GM21576 (cell line): Measurements from ENCODE around the gene ZNF138.
"Not testable (repeated sequence)": the region's sequence is repeated elsewhere in the genome, so short reads cannot be mapped to it uniquely, and the experiment has no call there.

Experiments
- ATAC-seq: cut with Tn5 transposase; IDR thresholded peaks from one replicate; pipeline ENCODE4 v1.9.1; 2021; ENCODE audit warnings: mild to moderate bottlenecking, moderate library complexity; ENCODE audit not compliant: unreplicated experiment

Gene ZNF138

DNA sequence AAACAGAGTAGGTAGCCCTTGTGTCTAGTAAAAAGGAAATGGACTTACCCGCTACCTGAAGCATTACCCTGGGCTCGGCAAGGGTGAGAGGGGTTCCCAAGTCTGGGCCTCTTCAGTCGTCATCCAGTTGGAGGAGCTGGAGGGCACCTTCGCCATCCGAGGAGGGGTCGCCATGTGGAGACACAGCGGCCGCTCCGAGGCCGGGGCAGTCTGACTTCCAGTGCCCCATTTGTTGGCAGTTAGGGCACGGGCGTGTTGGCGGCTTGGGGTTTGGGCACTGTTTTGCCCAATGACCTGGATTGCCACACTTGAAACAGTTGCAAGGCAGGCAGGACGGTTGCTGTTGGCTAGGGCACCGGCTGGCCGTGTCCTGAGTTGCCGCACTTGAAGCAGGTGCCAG, 43.8 kb downstream of the ZNF138 start:
- ATAC-seq: not testable (repeated sequence)

DNA sequence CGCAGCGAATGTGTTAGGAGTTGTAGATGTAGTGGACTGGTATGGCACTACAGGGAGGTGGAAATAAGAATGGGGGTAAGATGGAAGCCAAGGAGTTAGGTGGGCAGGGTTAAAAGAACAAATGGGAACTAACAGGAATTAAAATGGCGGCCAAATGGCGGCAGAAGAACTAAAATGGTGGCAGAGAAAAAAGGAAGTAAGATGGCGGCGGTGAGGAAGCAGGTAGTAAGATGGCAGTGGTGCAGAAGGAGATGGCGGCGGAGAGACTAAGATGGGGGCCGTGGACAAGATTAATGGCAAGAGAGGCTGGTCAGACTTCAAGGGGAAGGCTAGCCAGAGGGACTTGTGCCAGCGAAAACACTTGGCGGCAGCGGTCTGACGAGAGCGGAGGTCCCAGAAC, 44.5 kb downstream of the ZNF138 start:
- ATAC-seq: no peak

DNA sequence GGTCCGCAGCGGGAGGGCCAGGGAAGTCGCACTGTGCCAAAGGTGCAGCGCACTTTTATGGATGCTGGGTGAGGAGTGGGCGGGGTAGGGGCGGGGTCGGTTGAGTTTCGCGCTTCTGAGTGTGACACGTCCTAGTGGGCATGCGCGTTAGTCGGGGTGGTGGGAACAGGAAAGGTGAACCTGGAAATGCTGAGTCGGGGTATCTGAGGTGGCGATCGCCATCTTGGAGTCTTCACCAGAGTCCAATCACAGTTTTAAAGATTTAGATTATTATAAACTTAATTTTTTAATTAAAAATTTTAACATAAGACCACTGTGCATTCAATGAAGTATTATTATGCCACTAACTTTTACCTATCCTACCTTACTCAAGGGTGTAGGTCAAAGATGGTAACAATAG, 45.7 kb downstream of the ZNF138 start:
- no peak for ATAC-seq

DNA sequence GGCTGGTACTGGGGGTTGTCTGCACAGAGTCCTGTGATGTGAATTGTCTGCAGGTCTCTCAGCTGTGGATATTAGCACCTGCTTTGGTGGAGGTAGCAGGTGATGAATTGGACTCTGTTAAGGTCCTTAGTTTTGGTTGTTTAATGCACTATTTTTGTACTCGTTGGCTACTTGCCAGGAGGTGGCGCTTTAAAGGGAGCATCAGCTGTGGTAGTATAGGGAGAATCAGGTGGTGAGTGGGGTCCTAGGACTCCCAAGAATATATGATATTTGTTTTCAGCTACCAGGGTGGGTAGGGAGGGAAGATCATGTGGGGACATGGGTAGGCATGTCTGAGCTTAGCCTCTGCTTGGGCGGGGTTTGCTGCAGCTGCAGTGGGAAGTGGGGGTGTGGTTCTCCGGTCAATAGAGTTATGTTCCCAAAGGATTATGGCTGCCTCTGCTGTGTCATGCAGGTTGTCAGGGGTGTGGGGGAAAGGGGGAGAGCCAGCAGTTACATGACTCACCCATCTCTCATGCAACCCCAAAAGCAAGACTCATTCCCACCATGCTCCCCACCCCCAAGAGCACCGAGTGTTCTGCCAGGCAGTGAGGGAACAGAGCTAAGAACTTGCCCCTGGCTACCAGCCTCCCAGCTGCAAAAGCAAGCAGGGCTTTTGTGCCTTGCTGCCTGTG, 55.2 kb downstream of the ZNF138 start:
- no peak for ATAC-seq

DNA sequence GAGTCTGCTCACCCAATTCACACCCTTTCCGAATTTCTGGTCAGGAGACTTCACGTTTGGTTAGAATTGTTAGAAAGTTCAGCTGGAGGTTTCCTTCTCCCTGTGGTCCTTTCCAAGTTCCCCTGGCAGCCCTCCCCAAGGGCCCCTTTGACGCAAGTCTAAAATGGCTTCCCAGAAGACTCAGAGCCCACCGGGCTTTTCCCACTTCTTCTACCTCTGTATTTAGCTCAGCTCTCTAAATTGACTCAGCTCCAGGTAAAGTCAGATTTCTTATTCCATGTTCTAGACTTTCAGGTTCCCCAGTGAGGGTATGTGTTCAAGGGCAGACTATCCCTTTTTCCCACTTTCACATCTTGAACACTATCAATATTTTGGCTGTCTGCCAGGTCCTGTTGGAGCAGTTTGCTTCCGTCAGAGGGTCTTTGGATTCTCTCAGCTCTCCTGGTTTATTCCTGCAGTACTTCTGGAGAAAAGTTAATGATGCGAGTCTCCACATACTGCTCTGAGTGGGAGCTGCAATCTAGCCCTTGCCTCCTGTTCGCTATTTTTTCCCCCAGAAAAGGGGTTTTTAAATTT, 55.8 kb downstream of the ZNF138 start:
- ATAC-seq: no peak

DNA sequence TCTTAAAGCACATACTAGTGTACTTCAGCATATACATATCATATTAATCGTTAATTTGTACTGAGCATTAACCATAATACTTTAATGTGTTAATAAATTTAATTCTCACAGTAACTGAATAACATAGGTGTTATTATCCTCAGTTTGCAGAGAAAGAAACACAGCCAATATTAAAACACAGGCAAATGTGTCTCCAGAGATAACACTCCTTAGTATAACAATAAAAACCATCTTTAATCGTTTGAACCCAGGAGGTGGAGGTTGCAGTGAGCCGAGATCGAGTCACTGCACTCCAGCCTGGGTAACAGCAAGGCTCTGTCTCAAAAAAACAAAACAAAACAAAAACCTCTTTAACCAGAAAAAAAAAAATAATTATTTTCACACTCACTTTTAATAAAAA, 59.5 kb downstream of the ZNF138 start:
- no peak for ATAC-seq

DNA sequence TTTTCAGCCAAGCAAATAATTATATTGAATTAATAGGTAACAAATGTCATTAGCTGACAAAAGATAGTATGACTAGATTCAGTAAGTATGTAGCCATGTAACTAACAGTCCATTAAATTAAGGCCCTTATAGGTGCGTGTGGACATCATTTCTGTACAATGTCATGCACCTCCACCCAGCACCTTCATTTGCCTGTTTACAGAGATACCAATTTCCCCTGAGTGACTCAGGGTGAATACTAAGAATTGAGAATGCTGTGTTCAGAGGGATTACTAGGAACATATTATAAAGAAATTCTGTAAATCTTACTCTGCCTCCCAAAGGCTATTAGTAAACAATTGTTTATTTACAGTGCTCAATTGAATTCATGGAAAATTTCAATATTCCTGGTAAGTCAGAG, 60.7 kb downstream of the ZNF138 start:
- no peak for ATAC-seq

DNA sequence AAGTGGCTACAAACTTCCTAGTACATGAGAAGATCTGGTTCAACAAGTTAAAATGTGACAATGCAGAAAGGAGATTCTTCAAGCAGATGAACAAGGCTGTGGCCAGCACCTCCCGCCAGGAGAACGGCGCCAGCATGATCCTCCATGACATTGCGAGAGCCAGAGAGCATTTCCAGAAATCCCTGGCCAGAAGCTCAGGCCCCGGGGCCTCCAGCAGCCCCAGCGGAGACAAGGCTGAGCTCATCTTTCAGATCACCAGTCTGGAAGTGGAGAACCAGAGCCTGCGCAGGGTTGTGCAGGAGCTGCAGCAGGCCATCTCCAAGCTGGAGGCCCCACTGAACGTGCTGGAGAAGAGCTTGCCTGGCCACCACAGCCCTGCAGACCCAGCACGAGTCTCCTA, 68.8 kb downstream of the ZNF138 start:
- ATAC-seq: no peak

DNA sequence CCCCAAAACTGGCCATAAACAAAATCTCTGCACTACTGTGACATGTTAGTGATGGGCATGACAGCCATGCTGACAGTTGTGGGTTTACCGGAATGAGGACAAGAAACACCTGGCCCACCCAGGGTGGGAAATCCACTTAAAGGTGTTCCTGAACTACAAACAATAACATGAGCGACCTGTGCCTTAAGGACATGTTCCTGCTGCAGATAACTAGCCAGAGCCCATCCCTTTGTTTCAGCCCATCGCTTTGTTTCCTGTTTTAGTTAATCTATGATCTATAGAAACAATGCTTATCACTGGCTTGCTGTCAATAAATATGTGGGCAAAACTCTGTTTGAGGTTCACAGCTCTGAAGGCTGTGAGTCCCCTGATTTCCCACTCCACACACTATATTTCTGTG, 69.3 kb downstream of the ZNF138 start:
- ATAC-seq: not testable (repeated sequence)

DNA sequence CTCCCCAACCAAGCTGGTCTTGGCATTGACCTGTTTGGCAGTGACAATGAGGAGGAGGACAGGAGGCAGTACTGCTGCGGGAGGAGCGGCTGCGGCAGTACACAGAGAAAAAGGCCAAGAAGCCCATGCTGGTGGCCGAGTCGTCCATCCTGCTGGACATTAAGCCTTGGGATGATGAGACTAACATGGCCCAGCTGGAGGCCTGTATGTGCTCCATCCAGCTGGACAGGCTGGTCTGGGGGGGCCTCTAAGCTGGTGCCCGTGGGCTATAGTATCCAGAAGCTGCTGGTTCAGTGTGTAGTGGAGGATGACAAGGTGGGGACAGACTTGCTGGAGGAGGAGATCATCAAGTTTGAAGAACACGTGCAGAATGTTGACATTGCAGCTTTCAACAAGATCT, 69.7 kb downstream of the ZNF138 start:
- ATAC-seq: no peak

DNA sequence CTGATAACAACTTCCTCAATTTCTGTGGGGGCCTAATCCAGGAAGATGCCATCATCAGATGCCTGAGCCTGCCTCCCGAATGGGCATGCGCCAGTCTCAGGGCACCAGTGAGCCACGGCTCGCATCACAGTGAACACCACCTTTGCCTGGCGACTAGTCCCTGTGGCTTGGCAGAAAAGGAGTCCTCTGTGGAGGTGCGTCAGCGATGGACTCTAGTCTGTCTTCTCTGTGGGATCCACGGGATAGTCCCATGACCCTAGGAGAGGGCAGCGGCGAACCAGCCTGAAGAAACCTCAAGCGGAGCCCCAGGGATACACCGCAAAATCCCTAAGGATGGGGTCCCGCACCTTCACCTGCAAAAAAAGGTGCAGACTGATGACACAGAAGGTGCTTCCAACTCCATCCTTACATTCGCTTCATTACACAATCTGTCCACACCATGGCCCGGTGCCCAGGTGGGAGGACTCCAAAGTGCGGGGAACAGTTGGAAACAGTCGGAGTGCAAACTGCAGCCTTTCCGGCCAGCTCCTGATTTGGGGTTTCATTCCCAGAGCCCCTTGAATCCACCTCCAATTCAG, 73.7 kb downstream of the ZNF138 start:
- no peak for ATAC-seq

DNA sequence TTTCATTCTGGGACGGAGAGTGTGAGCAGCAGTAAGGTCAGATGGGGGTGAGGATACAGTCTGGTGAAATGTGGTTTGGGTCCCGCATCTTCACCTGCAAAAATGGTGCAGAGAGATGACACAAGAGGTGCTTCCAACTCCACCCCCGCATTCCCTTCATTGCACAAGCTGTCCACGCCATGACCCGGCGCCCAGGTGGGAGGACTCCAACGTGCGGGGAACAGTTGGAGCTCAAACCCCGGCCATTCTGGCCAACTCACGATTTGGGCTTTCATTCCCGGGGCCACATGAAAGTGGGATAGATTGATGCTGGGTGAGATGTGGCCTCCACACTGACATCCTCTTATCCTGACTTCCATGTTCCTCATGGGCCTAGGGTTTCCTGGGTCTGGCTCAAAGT, 74.3 kb downstream of the ZNF138 start:
- ATAC-seq: no peak

DNA sequence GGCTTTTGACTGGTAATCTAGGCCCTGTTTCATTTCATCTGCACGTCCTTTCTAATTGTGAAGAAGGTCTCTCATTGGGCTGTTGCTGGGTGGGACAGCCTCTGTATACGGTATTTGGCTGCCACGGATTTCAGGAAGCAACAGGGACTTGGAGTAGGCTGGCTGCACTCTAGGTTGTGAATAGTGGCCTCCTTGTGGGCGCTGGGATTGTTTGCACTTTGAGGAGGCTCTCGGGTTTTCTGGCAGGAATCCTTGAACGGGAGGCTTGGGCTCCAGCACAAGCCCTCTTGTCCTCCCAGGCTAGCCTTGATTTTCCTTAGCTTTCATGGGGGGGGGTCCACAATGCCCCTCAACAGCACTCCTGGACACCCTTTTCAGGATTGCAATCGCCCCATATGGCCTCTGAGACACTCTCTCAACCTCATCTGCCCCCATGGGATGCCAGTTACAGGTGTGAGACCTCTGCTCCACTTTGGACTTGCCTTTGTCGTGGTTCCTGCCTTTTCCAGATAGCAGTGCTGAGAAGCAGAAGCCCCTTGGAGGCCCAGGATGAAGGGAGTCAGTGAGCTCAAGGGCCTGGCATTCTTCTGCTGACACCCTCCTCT, 75.0 kb downstream of the ZNF138 start:
- ATAC-seq: no peak

DNA sequence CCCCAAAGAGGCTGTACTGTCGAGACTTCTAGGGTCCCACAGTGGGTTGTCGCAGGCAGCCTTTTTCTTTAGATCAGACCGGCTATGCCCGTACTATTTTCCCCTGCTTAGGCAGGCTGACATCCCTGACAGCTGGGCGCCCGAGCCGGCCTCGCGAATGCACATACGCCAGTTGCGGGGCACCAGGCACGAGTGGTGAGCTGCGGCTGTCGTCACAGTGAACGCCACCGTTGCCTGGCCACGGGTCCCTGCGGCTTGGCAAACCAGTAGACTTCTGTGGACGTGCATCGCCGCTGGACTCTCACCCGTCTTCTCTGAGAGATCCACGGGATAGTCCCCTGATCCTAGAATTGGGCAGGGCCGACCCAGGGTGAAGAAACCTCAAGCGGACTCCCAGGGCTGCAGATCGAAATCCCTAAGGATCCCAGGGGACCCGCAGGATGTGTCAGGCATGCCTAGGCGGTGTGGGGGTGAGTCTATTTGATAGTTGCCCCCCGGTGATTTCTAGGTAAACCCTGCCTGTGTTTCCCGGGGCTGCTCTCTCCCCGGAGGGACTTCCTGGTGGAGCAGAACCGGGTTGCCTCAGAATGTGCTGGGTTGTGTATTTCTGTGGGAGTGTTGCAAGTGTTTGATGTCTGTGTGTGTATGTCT, 75.8 kb downstream of the ZNF138 start:
- ATAC-seq: no peak

DNA sequence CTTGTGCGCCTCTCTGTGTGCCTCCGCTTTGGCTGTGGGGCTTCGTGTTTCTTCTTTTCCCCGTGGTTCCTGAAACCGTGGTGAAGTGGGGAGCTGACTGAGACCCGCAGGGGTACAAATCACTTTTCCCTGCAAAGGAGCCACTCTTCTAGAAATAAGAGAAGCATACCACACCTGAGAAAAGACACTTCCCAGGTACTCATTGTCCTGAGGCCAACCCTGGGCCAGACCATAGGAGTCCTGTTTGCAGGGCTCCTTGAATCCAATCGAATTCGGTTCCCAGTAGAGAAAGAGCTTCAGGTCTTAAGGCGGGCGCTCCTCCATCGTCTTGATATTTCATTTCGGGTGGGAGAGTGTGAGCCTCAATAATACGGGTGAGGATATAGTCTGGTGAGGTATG, 76.4 kb downstream of the ZNF138 start:
- ATAC-seq: no peak

DNA sequence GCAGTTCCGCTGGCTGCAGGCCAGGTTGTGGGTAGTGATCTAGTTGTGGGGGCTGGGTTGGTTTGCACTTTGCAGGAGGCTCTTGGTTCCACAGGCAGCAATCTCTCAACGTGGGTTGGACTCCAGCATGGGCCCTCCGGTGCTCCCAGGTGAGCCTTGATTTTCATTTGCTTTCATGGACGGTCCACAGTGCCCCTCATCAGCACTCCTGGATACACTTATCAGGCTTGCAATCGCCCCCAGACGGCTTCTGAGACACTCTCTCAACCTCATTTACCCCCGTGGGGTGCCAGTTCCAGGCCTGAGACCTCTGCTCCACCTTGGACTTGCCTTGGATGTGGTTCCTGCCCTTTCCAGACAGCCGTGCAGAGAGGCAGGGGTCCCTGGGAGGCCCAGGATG, 77.5 kb downstream of the ZNF138 start:
- ATAC-seq: no peak

DNA sequence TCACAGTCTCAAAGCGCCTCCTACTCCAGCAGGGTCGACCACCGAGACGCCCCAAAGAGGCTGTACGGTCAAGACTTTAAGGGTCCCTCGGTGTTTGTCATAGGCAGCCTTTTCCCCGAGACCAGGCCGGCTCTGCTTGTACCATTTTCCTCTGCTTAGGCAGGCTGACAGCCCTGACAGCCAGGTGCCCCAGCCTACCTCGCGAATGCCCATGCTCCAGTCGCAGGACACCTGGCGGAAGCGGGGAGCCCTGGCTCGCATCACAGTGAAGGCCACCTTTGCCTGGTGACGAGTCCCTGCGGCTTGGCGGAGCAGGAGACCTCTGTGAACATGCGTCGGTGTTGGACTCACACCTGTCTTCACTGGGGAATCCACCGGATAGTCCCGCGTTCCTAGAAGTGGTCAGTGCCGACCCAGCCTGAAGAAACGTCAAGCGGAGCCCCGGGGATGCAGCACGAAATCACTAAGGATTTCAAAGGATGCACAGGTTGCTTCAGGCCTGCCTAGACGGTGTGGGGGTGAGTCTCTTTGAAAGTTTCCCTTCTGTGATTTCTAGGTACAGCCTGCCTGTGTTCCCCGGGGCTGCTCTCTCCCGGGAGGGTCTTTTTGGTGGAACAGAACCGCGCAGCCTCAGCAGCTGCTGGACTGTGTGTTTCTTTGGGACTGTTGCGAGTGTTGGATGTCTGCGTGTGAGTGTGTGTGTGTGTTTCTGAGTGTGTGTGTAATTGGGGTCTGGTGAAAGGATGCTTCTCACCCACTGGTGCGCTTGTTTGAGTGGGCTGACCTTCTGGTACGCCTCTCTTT, 78.3 kb downstream of the ZNF138 start:
- no peak for ATAC-seq

DNA sequence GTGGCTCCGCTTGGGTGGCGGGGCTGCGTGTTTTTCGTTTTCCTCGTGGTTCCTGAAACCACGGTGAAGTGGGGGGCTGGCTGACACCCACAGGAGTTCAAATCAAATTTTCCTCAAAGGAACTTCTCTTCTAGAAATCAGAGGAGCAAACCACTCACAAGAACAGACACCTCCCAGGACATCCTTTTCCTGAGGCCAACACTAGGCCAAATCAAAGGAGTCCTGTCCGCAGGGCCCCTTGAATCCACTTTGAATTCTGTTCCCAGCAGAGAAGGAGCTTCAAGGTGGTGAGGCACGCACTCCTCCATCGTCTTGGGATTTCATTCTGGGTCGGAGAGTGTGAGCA, 78.9 kb downstream of the ZNF138 start:
- no peak for ATAC-seq

DNA sequence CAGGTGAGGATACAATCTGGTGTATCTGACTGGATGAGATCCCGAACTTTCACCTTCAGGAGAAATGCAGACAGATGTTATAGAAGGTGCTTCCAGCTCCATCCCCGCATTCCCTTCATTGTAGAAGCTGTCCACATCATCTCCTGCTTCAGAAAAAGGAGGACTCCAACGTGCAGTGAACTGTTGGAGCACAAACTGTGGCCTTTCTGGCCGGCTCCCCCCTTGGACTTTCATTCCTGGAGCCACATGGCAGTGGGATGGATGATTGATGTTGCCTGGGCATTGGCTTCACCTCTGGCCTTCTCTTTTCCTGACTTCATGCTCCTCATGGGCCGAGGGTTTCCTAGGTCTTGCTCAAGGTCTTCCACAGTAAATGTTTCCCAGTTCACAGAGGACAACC, 79.3 kb downstream of the ZNF138 start:
- no peak for ATAC-seq

DNA sequence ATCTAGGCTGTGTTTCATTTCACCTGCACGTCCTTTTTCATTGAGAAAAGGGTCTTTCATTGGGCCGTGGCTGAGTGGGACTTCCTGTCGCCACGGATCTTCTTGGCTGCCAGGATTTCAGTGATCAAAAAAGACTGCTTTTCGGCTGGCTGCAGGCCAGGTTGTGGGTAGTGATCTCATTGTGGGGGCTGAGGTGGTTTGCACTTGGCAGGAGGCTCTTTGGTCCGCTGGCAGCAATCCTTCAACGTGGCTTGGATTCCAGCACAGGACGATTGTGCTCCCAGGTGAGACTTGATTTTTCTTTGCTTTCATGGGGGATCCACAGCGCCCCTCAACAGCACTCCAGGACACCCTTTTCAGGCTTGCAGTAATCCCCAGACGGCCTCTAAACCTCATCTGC, 79.9 kb downstream of the ZNF138 start:
- ATAC-seq: no peak

DNA sequence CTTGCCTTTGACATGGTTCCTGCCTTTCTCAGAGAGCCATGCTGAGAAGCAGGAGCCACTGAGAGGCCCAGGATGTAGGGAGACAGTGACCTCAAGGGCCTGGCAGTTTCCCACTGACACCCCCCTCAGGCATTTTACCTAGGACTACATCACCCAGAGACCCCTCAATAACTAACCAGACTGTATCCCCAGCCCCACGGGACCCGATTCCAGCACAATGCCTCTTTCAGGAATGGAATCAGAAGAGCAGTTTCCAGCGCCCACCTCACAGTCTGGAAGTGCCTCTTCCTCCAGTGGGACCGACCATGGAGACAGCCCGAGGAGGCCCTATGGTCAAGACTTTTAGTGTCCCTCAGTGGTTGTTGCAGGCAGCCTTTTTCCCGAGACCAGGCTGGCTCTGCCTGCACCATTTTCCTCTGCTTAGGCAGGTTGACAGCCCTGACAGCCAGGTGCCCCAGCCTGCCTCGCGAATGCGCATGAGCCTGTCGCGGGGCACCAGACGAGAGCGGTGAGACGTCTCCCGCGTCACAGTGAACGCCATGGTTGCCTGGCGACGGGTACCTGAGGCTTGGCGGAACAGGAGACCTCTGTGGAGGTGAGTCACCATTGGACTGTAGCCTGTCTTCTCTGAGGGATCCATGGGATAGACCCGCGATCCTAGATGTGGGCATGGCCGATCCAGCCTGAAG, 80.5 kb downstream of the ZNF138 start:
- ATAC-seq: no peak
